NT2/D1 (cell line): ENCODE results near the gene CHCHD6.

Experiments used
- SUZ12 ChIP-seq: IDR thresholded peaks from 2 replicates; pipeline ENCODE4 v1.6.1; 2011; ENCODE audit not compliant: insufficient read length, insufficient read depth; ENCODE audit errors: extremely low read depth
- YY1 ChIP-seq: IDR thresholded peaks from 2 replicates; pipeline ENCODE4 v1.6.1; 2011; ENCODE audit not compliant: insufficient read length, insufficient read depth
- ZNF274 ChIP-seq: IDR thresholded peaks from 2 replicates; pipeline ENCODE4 v1.6.1; 2011; ENCODE audit warnings: mild to moderate bottlenecking, low read depth, low read length

DNA sequence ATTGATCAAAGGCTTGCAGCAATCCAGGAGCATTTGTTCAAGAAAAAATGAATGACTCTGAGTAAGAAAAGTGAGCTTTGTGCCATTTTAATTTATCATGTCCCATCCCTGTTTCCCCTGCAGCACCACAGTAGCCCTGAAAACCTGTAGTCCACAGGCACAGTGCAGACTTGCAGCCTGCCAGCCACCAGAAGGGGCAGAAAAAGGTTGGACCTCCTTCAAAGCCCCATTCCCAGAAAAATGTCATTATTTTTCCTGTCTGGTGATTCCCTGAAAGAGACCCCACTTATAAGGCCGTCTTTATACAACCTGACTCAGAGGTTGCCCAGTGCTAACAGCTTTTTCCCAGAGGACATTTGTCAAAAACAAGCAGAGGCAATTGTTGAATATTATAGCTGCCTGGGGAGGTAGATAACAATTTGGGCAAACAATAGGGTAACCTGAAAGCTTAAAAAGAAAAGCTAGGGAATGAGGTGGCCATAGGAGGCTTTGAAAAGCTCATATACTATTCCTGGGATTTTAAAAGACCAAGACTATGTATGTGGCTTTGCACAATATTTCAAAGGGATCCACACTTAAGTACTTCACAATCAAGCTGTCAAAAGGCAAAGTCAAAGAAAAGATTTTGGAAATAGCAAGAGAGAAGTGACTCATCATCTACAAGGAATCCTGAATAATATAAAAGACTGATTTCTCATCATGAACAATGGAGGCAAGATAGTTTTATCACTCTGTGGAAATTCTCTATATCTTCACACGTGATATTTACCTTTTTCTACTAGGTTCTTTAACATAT, 142.1 kb downstream of the CHCHD6 start:
- TF ChIP-seq ZNF274: no peak
- no peak for TF ChIP-seq SUZ12
- TF ChIP-seq YY1: no peak
